ENCODE results near the gene OTOG.
A peak's percentile ranks its signal among the peaks of the same experiment; 100 is the strongest.

Gene OTOG

GRCh38 chr11:17543041-17543440 is 4.0 kb upstream of the OTOG start:
- no peaks in the 10 kb centered on the region for H3K36me3 Mint-ChIP-seq (ENCODE audit: low read depth)
- H3K27ac Mint-ChIP-seq: no peak overlapping the region
- H3K27me3 Mint-ChIP-seq (ENCODE audit: low read depth, poor library complexity): peaks cover 37% of the 10 kb centered on the region
- H3K4me3 Mint-ChIP-seq: no peak overlapping the region
- no peaks in the 10 kb centered on the region for H3K9me3 Mint-ChIP-seq
- DNase-seq: no peak
- peaks cover 71% of the 10 kb centered on the region for H3K4me1 Mint-ChIP-seq
- no peak for TF ChIP-seq CTCF (IDR thresholded peaks at IDR 0.05)

GRCh38 chr11:17543574-17544180 is 3.4 kb upstream of the OTOG start:
- no peak for DNase-seq
- no peaks in the 10 kb centered on the region for H3K36me3 Mint-ChIP-seq (ENCODE audit: low read depth)
- peak overlapping the region; percentile 75 for H3K4me3 Mint-ChIP-seq
- H3K27me3 Mint-ChIP-seq (ENCODE audit: low read depth, poor library complexity): peaks cover 31% of the 10 kb centered on the region
- H3K27ac Mint-ChIP-seq: no peak overlapping the region
- H3K9me3 Mint-ChIP-seq: no peaks in the 10 kb centered on the region
- peaks cover 77% of the 10 kb centered on the region for H3K4me1 Mint-ChIP-seq
- no peak for TF ChIP-seq CTCF (IDR thresholded peaks at IDR 0.05)

GRCh38 chr11:17544181-17544622 is 2.9 kb upstream of the OTOG start, which contains the start of gene USH1C:
Gene USH1C (minus strand): TSS chr11:17544416. CDS start chr11:17544307, 109 bp downstream.
- peaks cover 82% of the 10 kb centered on the region for H3K4me1 Mint-ChIP-seq
- H3K9me3 Mint-ChIP-seq: no peaks in the 10 kb centered on the region
- no peak for TF ChIP-seq CTCF (IDR thresholded peaks at IDR 0.05)
- H3K36me3 Mint-ChIP-seq (ENCODE audit: low read depth): no peaks in the 10 kb centered on the region
- H3K27me3 Mint-ChIP-seq (ENCODE audit: low read depth, poor library complexity): peaks cover 31% of the 10 kb centered on the region
- DNase-seq: peak; percentile 70
- peak within 1 kb of the TSS; percentile 75 for H3K4me3 Mint-ChIP-seq
- H3K27ac Mint-ChIP-seq: no peak within 1 kb of the TSS

GRCh38 chr11:17546240-17546639 is 819 bp upstream of the OTOG start:
- Mint-ChIP-seq H3K9me3 (no peaks in the 10 kb centered on the region), H3K4me3 (no peak overlapping the region), H3K36me3 (ENCODE audit: low read depth) (no peaks in the 10 kb centered on the region), H3K27me3 (ENCODE audit: low read depth, poor library complexity) (peaks cover 31% of the 10 kb centered on the region), H3K27ac (no peak overlapping the region), H3K4me1 (peaks cover 89% of the 10 kb centered on the region)
- no peak for DNase-seq
- no peak for TF ChIP-seq CTCF (IDR thresholded peaks at IDR 0.05)

- DNase-seq: no peak
- Mint-ChIP-seq H3K27ac (no peak overlapping the region), H3K4me1 (peaks cover 86% of the 10 kb centered on the region), H3K36me3 (ENCODE audit: low read depth) (no peaks in the 10 kb centered on the region), H3K9me3 (no peaks in the 10 kb centered on the region), H3K27me3 (ENCODE audit: low read depth, poor library complexity) (peaks cover 20% of the 10 kb centered on the region), H3K4me3 (peak overlapping the region; percentile 80)
- no peak for TF ChIP-seq CTCF (IDR thresholded peaks at IDR 0.05)
Measured at GRCh38 chr11:17547932-17548331, 873 bp downstream of the OTOG start.

- TF ChIP-seq CTCF (IDR thresholded peaks at IDR 0.05): no peak
Measured at GRCh38 chr11:17548444-17548843, 1.4 kb downstream of the OTOG start.

More at GRCh38 chr11:17548444-17548843, 1.4 kb downstream of the OTOG start:
- Mint-ChIP-seq H3K9me3 (no peaks in the 10 kb centered on the region), H3K27ac (no peak overlapping the region), H3K27me3 (ENCODE audit: low read depth, poor library complexity) (peaks cover 18% of the 10 kb centered on the region), H3K4me3 (peak overlapping the region; percentile 80), H3K36me3 (ENCODE audit: low read depth) (peaks cover 1% of the 10 kb centered on the region), H3K4me1 (peaks cover 84% of the 10 kb centered on the region)
- DNase-seq: no peak

All from nephron progenitor cell (in vitro differentiated cells).